PFSK-1 (cell line): ENCODE measurements around the gene CD300E.

Experiments used
- POLR2AphosphoS5 ChIP-seq: IDR thresholded peaks from 2 replicates; pipeline ENCODE4 v1.6.1; 2012; ENCODE audit warnings: low read depth, mild to moderate bottlenecking, control low read depth, low read length, moderate library complexity
- SIN3A ChIP-seq: IDR thresholded peaks from 2 replicates; pipeline ENCODE4 v1.6.1; 2012; ENCODE audit warnings: mild to moderate bottlenecking, low read length, moderate library complexity, borderline replicate concordance; ENCODE audit not compliant: insufficient read depth

DNA sequence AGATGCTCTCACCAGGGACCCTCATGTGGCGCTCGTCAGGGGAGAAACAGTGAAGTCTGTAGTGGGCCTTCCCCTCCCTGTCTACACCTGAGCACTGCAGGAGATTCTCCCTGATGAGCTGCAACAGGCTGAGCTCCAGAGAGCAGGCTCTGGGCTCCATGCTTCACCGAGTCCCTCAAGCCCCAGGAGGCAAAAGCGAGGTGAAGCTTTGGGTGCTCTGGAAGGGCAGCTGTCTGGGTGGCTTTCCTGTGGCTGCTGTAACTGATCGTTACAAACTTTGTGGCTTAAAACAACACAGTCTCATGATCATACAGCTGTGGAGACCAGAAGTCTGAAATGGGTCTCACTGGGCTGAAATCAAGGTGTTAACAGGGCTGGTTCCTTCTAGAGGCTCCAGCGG is 19.3 kb downstream of the CD300E start:
- TF ChIP-seq SIN3A (no peak), POLR2AphosphoS5 (no peak)
